Measurements from ENCODE around the gene PEX11G.
A peak's percentile ranks its signal among the peaks of the same experiment; 100 is the strongest.

PEX11G gene

GRCh38 chr19:7488736-7489353 is at the start of gene PEX11G:
PEX11G (minus strand) TSS chr19:7489035; CDS start chr19:7489010, 25 bp downstream.
- peak; percentile 83 for DNase-seq (ENCODE audit: low spot score)
- no peak for FAIRE-seq

GRCh38 chr19:7535998-7536695 is 47.3 kb upstream of the PEX11G start:
- FAIRE-seq, result no peak
- no peak for DNase-seq (ENCODE audit: low spot score)

GRCh38 chr19:7535047-7535997 is 46.5 kb upstream of the PEX11G start, which contains the start of gene PNPLA6:
PNPLA6 (plus strand) TSS chr19:7535717; CDS start chr19:7535789, 72 bp downstream.
- FAIRE-seq, result peak; percentile 62
- peak; percentile 92 for DNase-seq (ENCODE audit: low spot score)

- DNase-seq (ENCODE audit: low spot score) (peak; percentile 53), FAIRE-seq (no peak)
These were observed 45.8 kb upstream of the PEX11G start for GRCh38 chr19:7534531-7535046.

- no peak for FAIRE-seq
- DNase-seq (ENCODE audit: low spot score), result peak; percentile 84
These were observed 45.2 kb upstream of the PEX11G start for GRCh38 chr19:7533925-7534480.

- DNase-seq (ENCODE audit: low spot score), result no peak
These were observed 44.5 kb upstream of the PEX11G start for GRCh38 chr19:7533281-7533885.

GRCh38 chr19:7529610-7530490 is 41.0 kb upstream of the PEX11G start:
- DNase-seq (ENCODE audit: low spot score) (no peak), FAIRE-seq (no peak)

More at GRCh38 chr19:7533281-7533885, 44.5 kb upstream of the PEX11G start:
- no peak for FAIRE-seq

GRCh38 chr19:7529246-7529600 is 40.4 kb upstream of the PEX11G start:
- FAIRE-seq (no peak), DNase-seq (ENCODE audit: low spot score) (no peak)

GRCh38 chr19:7528522-7529245 is 39.8 kb upstream of the PEX11G start:
- FAIRE-seq (no peak), DNase-seq (ENCODE audit: low spot score) (no peak)

- no peak for DNase-seq (ENCODE audit: low spot score)
- no peak for FAIRE-seq
These were observed 39.3 kb upstream of the PEX11G start for GRCh38 chr19:7528192-7528519.

- no peak for FAIRE-seq
These were observed 38.8 kb upstream of the PEX11G start for GRCh38 chr19:7527516-7528191.

GRCh38 chr19:7526059-7526929 is 37.5 kb upstream of the PEX11G start:
- DNase-seq (ENCODE audit: low spot score) (no peak), FAIRE-seq (no peak)

More at GRCh38 chr19:7527516-7528191, 38.8 kb upstream of the PEX11G start:
- no peak for DNase-seq (ENCODE audit: low spot score)

- DNase-seq (ENCODE audit: low spot score) (no peak), FAIRE-seq (no peak)
These were observed 36.3 kb upstream of the PEX11G start for GRCh38 chr19:7524992-7525739.

GRCh38 chr19:7524523-7524922 is 35.7 kb upstream of the PEX11G start:
- no peak for DNase-seq (ENCODE audit: low spot score)
- FAIRE-seq, result no peak

- DNase-seq (ENCODE audit: low spot score), result no peak
These were observed 34.3 kb upstream of the PEX11G start for GRCh38 chr19:7522923-7523667.

More at GRCh38 chr19:7522923-7523667, 34.3 kb upstream of the PEX11G start:
- no peak for FAIRE-seq

Data from urothelium cell line (cell line).